ENCODE data around the gene FBXO28.

DNA sequence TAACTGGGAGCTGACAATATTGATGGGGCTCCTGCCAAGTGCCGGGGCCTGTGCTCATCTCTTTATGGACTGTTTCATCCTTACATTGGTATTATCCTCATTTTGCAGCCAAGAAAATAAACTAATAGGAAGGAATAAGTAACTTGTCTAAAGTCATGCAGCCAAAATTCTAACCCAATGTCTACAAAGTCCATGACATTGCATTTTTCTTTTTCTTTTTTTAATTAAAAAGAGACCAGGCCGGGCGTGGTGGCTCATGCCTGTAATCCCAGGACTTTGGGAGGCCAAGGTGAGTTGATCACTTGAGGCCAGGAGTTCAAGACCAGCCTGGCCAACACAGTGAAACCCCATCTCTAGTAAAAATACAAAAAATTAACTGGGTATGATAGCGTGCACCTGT is 87.9 kb downstream of the FBXO28 start:
- TF ChIP-seq, protein P1, sequence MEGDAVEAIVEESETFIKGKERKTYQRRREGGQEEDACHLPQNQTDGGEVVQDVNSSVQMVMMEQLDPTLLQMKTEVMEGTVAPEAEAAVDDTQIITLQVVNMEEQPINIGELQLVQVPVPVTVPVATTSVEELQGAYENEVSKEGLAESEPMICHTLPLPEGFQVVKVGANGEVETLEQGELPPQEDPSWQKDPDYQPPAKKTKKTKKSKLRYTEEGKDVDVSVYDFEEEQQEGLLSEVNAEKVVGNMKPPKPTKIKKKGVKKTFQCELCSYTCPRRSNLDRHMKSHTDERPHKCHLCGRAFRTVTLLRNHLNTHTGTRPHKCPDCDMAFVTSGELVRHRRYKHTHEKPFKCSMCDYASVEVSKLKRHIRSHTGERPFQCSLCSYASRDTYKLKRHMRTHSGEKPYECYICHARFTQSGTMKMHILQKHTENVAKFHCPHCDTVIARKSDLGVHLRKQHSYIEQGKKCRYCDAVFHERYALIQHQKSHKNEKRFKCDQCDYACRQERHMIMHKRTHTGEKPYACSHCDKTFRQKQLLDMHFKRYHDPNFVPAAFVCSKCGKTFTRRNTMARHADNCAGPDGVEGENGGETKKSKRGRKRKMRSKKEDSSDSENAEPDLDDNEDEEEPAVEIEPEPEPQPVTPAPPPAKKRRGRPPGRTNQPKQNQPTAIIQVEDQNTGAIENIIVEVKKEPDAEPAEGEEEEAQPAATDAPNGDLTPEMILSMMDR (conservative IDR thresholded peaks at IDR 0.05; ENCODE audit: low read length) = no peak
- TF ChIP-seq EZH2phosphoT487 (IDR thresholded peaks at IDR 0.05; ENCODE audit: borderline replicate concordance) = no peak
